ENCODE results near the gene KBTBD12.

KBTBD12 gene

GRCh38 chr3:127881586-127881985 is 33.4 kb upstream of the KBTBD12 start:
- no peak for TF ChIP-seq CTCF (IDR thresholded peaks at IDR 0.05; ENCODE audit: low read depth, low read length, missing control alignments)
- no peak overlapping the region for H3K4me3 ChIP-seq (ENCODE audit: low read depth, low read length)
- no peak for DNase-seq (ENCODE audit: low read depth)
- in situ Hi-C loops (cut with HindIII; ENCODE audit: low sequenced_read_pairs), result no loop called here

GRCh38 chr3:127884041-127884440 is 31.0 kb upstream of the KBTBD12 start:
- H3K4me3 ChIP-seq (ENCODE audit: low read depth, low read length), result no peak overlapping the region
- TF ChIP-seq CTCF (IDR thresholded peaks at IDR 0.05; ENCODE audit: low read depth, low read length, missing control alignments), result no peak
- in situ Hi-C loops (cut with HindIII; ENCODE audit: low sequenced_read_pairs), result no loop called here
- DNase-seq (ENCODE audit: low read depth), result no peak

GRCh38 chr3:127886231-127886955 is 28.6 kb upstream of the KBTBD12 start:
- TF ChIP-seq CTCF (IDR thresholded peaks at IDR 0.05; ENCODE audit: low read depth, low read length, missing control alignments), result no peak
- H3K4me3 ChIP-seq (ENCODE audit: low read depth, low read length), result no peak overlapping the region
- in situ Hi-C loops (cut with HindIII; ENCODE audit: low sequenced_read_pairs), result no loop called here
- no peak for DNase-seq (ENCODE audit: low read depth)

- in situ Hi-C loops (cut with HindIII; ENCODE audit: low sequenced_read_pairs), result no loop called here
- H3K4me3 ChIP-seq (ENCODE audit: low read depth, low read length), result no peak overlapping the region
- no peak for TF ChIP-seq CTCF (IDR thresholded peaks at IDR 0.05; ENCODE audit: low read depth, low read length, missing control alignments)
- DNase-seq (ENCODE audit: low read depth), result no peak
These were observed 28.1 kb upstream of the KBTBD12 start for GRCh38 chr3:127886956-127887231.

- in situ Hi-C loops (cut with HindIII; ENCODE audit: low sequenced_read_pairs), result no loop called here
- DNase-seq (ENCODE audit: low read depth), result no peak
- no peak for TF ChIP-seq CTCF (IDR thresholded peaks at IDR 0.05; ENCODE audit: low read depth, low read length, missing control alignments)
- no peak overlapping the region for H3K4me3 ChIP-seq (ENCODE audit: low read depth, low read length)
These were observed 27.7 kb upstream of the KBTBD12 start for GRCh38 chr3:127887321-127887720.

- in situ Hi-C loops (cut with HindIII; ENCODE audit: low sequenced_read_pairs), result no loop called here
These were observed 26.9 kb upstream of the KBTBD12 start for GRCh38 chr3:127888156-127888555.

More at GRCh38 chr3:127888156-127888555, 26.9 kb upstream of the KBTBD12 start:
- TF ChIP-seq CTCF (IDR thresholded peaks at IDR 0.05; ENCODE audit: low read depth, low read length, missing control alignments), result no peak
- no peak overlapping the region for H3K4me3 ChIP-seq (ENCODE audit: low read depth, low read length)
- DNase-seq (ENCODE audit: low read depth), result no peak

Data from astrocyte of the cerebellum (primary cell).